ENCODE measurements around the gene EIF4E1B.

The EIF4E1B gene

GRCh38 chr5:176671399-176671798, 40.9 kb downstream of the EIF4E1B start:
- H4K91ac ChIP-seq (ENCODE audit: low read length) = no peak overlapping the region
- H2BK5ac ChIP-seq (ENCODE audit: low read depth, low read length, poor library complexity, severe bottlenecking) = no peak overlapping the region
- H3K79me1 ChIP-seq (replicated peaks; ENCODE audit: low read length, poor library complexity, severe bottlenecking) = no peaks in the 10 kb centered on the region
- H2BK12ac ChIP-seq (ENCODE audit: low read length in 2 of 2) = no peak overlapping the region
- 78% methylated on average over 4 of the region's 4 CpGs for WGBS
- H2AK5ac ChIP-seq (ENCODE audit: low read length, severe bottlenecking) = no peak overlapping the region
- H3K4ac ChIP-seq (ENCODE audit: low read depth in 1 of 2, low read length in 2 of 2) = no peak overlapping the region
- no peak overlapping the region for H3K18ac ChIP-seq (ENCODE audit: low read depth in 1 of 2, low read length in 2 of 2)
- H3K4me1 ChIP-seq (ENCODE audit: control insufficient read depth, insufficient read depth, low read depth, low read length) = peaks cover 6% of the 10 kb centered on the region
- no peak overlapping the region for H3K14ac ChIP-seq (ENCODE audit: low read length in 2 of 2)
- H3K9me3 ChIP-seq (ENCODE audit: control insufficient read depth, low read length) = no peaks in the 10 kb centered on the region
- H3K4me3 ChIP-seq (ENCODE audit: insufficient read depth in 1 of 2, low read depth in 1 of 2, low read length in 2 of 2) = no peak overlapping the region
- H3K23ac ChIP-seq (ENCODE audit: low read length in 2 of 2) = no peak overlapping the region
- H3K27ac ChIP-seq (ENCODE audit: low read length, poor library complexity, severe bottlenecking) = no peak overlapping the region
- H2BK15ac ChIP-seq (ENCODE audit: low read depth, poor library complexity, severe bottlenecking) = no peak overlapping the region
- no peak overlapping the region for H3K4me2 ChIP-seq (ENCODE audit: low read length, poor library complexity, severe bottlenecking)
- H3K9ac ChIP-seq (ENCODE audit: low read length) = no peak overlapping the region
- peaks cover 43 to 69% of the 10 kb centered on the region in 2 experiments for H3K27me3 ChIP-seq (ENCODE audit: control insufficient read depth in 1 of 2, insufficient read depth in 1 of 2, low read length in 2 of 2)
- no peak overlapping the region for H2AFZ ChIP-seq (ENCODE audit: low read depth, low read length)
- no peaks in the 10 kb centered on the region for H3K36me3 ChIP-seq (ENCODE audit: control insufficient read depth in 1 of 2, insufficient read depth in 2 of 2, low read depth in 1 of 2, low read length in 2 of 2)
- H2BK120ac ChIP-seq (ENCODE audit: low read depth, low read length) = no peak overlapping the region
- no peak for DNase-seq
- H4K8ac ChIP-seq (ENCODE audit: low read length) = no peak overlapping the region

GRCh38 chr5:176671890-176672747, 41.6 kb downstream of the EIF4E1B start:
- H3K4me1 ChIP-seq (ENCODE audit: control insufficient read depth, insufficient read depth, low read depth, low read length) = peaks cover 12% of the 10 kb centered on the region
- H2AFZ ChIP-seq (ENCODE audit: low read depth, low read length) = no peak overlapping the region
- H2BK5ac ChIP-seq (ENCODE audit: low read depth, low read length, poor library complexity, severe bottlenecking) = no peak overlapping the region
- H3K27ac ChIP-seq (ENCODE audit: low read length, poor library complexity, severe bottlenecking) = no peak overlapping the region
- no peak overlapping the region for H2BK15ac ChIP-seq (ENCODE audit: low read depth, poor library complexity, severe bottlenecking)
- no peak overlapping the region for H2AK5ac ChIP-seq (ENCODE audit: low read length, severe bottlenecking)
- H3K27me3 ChIP-seq (ENCODE audit: control insufficient read depth in 1 of 2, insufficient read depth in 1 of 2, low read length in 2 of 2) = peaks cover 43 to 66% of the 10 kb centered on the region in 2 experiments
- no peaks in the 10 kb centered on the region for H3K36me3 ChIP-seq (ENCODE audit: control insufficient read depth in 1 of 2, insufficient read depth in 2 of 2, low read depth in 1 of 2, low read length in 2 of 2)
- no peak overlapping the region for H3K4ac ChIP-seq (ENCODE audit: low read depth in 1 of 2, low read length in 2 of 2)
- H3K14ac ChIP-seq (ENCODE audit: low read length in 2 of 2) = no peak overlapping the region
- H3K79me1 ChIP-seq (replicated peaks; ENCODE audit: low read length, poor library complexity, severe bottlenecking) = no peaks in the 10 kb centered on the region
- H2BK12ac ChIP-seq (ENCODE audit: low read length in 2 of 2) = no peak overlapping the region
- 69% methylated on average over 15 of the region's 18 CpGs for WGBS
- no peak for DNase-seq
- H4K8ac ChIP-seq (ENCODE audit: low read length) = no peak overlapping the region
- H3K18ac ChIP-seq (ENCODE audit: low read depth in 1 of 2, low read length in 2 of 2) = no peak overlapping the region
- no peak overlapping the region for H2BK120ac ChIP-seq (ENCODE audit: low read depth, low read length)
- H3K4me2 ChIP-seq (ENCODE audit: low read length, poor library complexity, severe bottlenecking) = no peak overlapping the region
- H3K9ac ChIP-seq (ENCODE audit: low read length) = no peak overlapping the region
- no peaks in the 10 kb centered on the region for H3K9me3 ChIP-seq (ENCODE audit: control insufficient read depth, low read length)
- no peak overlapping the region for H3K23ac ChIP-seq (ENCODE audit: low read length in 2 of 2)
- H4K91ac ChIP-seq (ENCODE audit: low read length) = no peak overlapping the region
- no peak overlapping the region for H3K4me3 ChIP-seq (ENCODE audit: insufficient read depth in 1 of 2, low read depth in 1 of 2, low read length in 2 of 2)

GRCh38 chr5:176673651-176674583, 43.4 kb downstream of the EIF4E1B start:
- no peak for DNase-seq
- H3K4me1 ChIP-seq (ENCODE audit: control insufficient read depth, insufficient read depth, low read depth, low read length) = peaks cover 14% of the 10 kb centered on the region
- H2BK12ac ChIP-seq (ENCODE audit: low read length in 2 of 2) = no peak overlapping the region
- H3K14ac ChIP-seq (ENCODE audit: low read length in 2 of 2) = no peak overlapping the region
- H3K23ac ChIP-seq (ENCODE audit: low read length in 2 of 2) = no peak overlapping the region
- no peak overlapping the region for H3K18ac ChIP-seq (ENCODE audit: low read depth in 1 of 2, low read length in 2 of 2)
- H3K9me3 ChIP-seq (ENCODE audit: control insufficient read depth, low read length) = no peaks in the 10 kb centered on the region
- H2BK15ac ChIP-seq (ENCODE audit: low read depth, poor library complexity, severe bottlenecking) = no peak overlapping the region
- 93% methylated on average over 18 of the region's 18 CpGs for WGBS
- no peak overlapping the region for H3K9ac ChIP-seq (ENCODE audit: low read length)
- H3K27me3 ChIP-seq (ENCODE audit: control insufficient read depth in 1 of 2, insufficient read depth in 1 of 2, low read length in 2 of 2) = peaks cover 30 to 65% of the 10 kb centered on the region in 2 experiments
- H3K4ac ChIP-seq (ENCODE audit: low read depth in 1 of 2, low read length in 2 of 2) = no peak overlapping the region
- H3K27ac ChIP-seq (ENCODE audit: low read length, poor library complexity, severe bottlenecking) = no peak overlapping the region
- no peak overlapping the region for H2AK5ac ChIP-seq (ENCODE audit: low read length, severe bottlenecking)
- H2BK5ac ChIP-seq (ENCODE audit: low read depth, low read length, poor library complexity, severe bottlenecking) = no peak overlapping the region
- no peaks in the 10 kb centered on the region for H3K79me1 ChIP-seq (replicated peaks; ENCODE audit: low read length, poor library complexity, severe bottlenecking)
- H4K91ac ChIP-seq (ENCODE audit: low read length) = no peak overlapping the region
- H4K8ac ChIP-seq (ENCODE audit: low read length) = no peak overlapping the region
- H2AFZ ChIP-seq (ENCODE audit: low read depth, low read length) = no peak overlapping the region
- H3K36me3 ChIP-seq (ENCODE audit: control insufficient read depth in 1 of 2, insufficient read depth in 2 of 2, low read depth in 1 of 2, low read length in 2 of 2) = no peaks in the 10 kb centered on the region
- no peak overlapping the region for H3K4me2 ChIP-seq (ENCODE audit: low read length, poor library complexity, severe bottlenecking)
- H3K4me3 ChIP-seq (ENCODE audit: insufficient read depth in 1 of 2, low read depth in 1 of 2, low read length in 2 of 2) = no peak overlapping the region
- H2BK120ac ChIP-seq (ENCODE audit: low read depth, low read length) = no peak overlapping the region

- Histone ChIP-seq H3K18ac (ENCODE audit: low read depth in 1 of 2, low read length in 2 of 2) (no peak overlapping the region), H3K9me3 (ENCODE audit: control insufficient read depth, low read length) (no peaks in the 10 kb centered on the region), H2BK15ac (ENCODE audit: low read depth, poor library complexity, severe bottlenecking) (no peak overlapping the region), H3K27me3 (ENCODE audit: control insufficient read depth in 1 of 2, insufficient read depth in 1 of 2, low read length in 2 of 2) (peaks cover 30 to 65% of the 10 kb centered on the region in 2 experiments), H4K91ac (ENCODE audit: low read length) (no peak overlapping the region), H3K9ac (ENCODE audit: low read length) (no peak overlapping the region), H3K79me1 (replicated peaks; ENCODE audit: low read length, poor library complexity, severe bottlenecking) (no peaks in the 10 kb centered on the region), H2BK120ac (ENCODE audit: low read depth, low read length) (no peak overlapping the region), H3K36me3 (ENCODE audit: control insufficient read depth in 1 of 2, insufficient read depth in 2 of 2, low read depth in 1 of 2, low read length in 2 of 2) (no peaks in the 10 kb centered on the region), H3K4me3 (ENCODE audit: insufficient read depth in 1 of 2, low read depth in 1 of 2, low read length in 2 of 2) (no peak overlapping the region), H3K14ac (ENCODE audit: low read length in 2 of 2) (no peak overlapping the region), H2BK12ac (ENCODE audit: low read length in 2 of 2) (no peak overlapping the region), H4K8ac (ENCODE audit: low read length) (no peak overlapping the region), H3K4me2 (ENCODE audit: low read length, poor library complexity, severe bottlenecking) (no peak overlapping the region), H2BK5ac (ENCODE audit: low read depth, low read length, poor library complexity, severe bottlenecking) (no peak overlapping the region), H2AK5ac (ENCODE audit: low read length, severe bottlenecking) (no peak overlapping the region), H3K23ac (ENCODE audit: low read length in 2 of 2) (no peak overlapping the region), H3K4ac (ENCODE audit: low read depth in 1 of 2, low read length in 2 of 2) (no peak overlapping the region), H3K4me1 (ENCODE audit: control insufficient read depth, insufficient read depth, low read depth, low read length) (peaks cover 16% of the 10 kb centered on the region), H2AFZ (ENCODE audit: low read depth, low read length) (no peak overlapping the region), H3K27ac (ENCODE audit: low read length, poor library complexity, severe bottlenecking) (no peak overlapping the region)
- 94% methylated on average over 17 of the region's 17 CpGs for WGBS
- DNase-seq = no peak
Measured at GRCh38 chr5:176674799-176675198, 44.3 kb downstream of the EIF4E1B start.
